Spleen (tissue), 7 donors: Measurements from ENCODE around the gene HOXA1.

Experiments used
- POLR2A ChIP-seq, 3 donors: fragments of 450-650 bp; IDR thresholded peaks; one replicate each; pipeline ENCODE4 v1.5.1; 2017; ENCODE audit warnings: antibody characterized with exemption in 3 of 3, mild to moderate bottlenecking in 1 of 3
- TF ChIP-seq, protein P1 (sequence below), 11 experiments: fragments of 200-600 bp in 7 of 11; fragments of 450-650 bp in 4 of 11; sonication (generic) in 4 of 11; IDR thresholded peaks in 8 of 11; conservative IDR thresholded peaks in 3 of 11; 1 replicate in 7 of 11; 2 replicates in 4 of 11; pipeline versions ENCODE4 v1.4.0 to v1.8.0; 2016 to 2021; ENCODE audit warnings: antibody characterized with exemption in 11 of 11, inconsistent platforms in 4 of 11, mild to moderate bottlenecking in 1 of 11
- donor health status: DM: no; HTN: no; CAD: no; lungs with moderate emphysema.
- donor health status: DM: no; HTN: no; CAD: no.
- donor health status: DM: no; HTN: no; CAD: no.

DNA sequence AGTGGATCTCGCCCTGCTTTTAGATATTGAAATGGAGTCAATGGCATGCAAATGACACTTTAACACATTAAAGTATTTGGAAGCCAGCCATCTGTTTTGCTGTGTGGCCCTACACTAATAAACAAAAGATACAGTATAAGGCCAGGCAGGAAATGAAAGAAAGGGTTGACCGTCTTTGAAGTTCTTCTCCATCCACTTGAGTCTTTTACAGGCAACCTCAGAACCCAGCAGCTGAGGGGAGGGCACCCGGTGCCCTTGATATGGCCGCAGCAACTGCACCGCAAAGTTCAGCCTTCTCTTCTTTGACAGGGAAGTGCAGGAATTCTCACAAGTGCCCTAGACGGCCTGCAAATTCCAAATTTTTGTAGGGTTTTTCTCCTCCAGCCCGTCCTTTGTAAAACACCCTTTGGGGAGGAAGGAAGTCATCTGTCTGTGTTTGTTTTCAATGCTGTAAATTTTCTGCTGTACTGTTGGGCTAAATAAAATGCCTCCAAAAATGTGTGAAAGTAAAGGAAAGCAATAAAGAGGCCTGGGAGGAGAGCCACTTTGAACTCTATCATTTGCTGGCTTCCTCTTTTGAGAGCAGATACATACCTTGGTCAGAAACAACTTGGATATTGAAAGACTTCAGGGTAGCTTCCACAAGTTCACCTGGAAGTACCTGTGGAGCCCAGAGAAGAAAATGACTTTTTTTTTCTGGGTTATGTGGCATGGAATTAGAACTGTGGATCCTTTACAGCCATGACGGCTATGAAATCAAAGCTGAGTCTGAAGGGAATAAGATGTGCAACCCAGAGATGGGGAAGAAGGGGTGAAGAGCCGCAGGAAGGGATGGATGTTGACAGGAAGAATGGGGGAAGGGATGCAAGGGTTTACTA lies 3.6 kb downstream of the HOXA1 start:
- TF ChIP-seq, protein P1, sequence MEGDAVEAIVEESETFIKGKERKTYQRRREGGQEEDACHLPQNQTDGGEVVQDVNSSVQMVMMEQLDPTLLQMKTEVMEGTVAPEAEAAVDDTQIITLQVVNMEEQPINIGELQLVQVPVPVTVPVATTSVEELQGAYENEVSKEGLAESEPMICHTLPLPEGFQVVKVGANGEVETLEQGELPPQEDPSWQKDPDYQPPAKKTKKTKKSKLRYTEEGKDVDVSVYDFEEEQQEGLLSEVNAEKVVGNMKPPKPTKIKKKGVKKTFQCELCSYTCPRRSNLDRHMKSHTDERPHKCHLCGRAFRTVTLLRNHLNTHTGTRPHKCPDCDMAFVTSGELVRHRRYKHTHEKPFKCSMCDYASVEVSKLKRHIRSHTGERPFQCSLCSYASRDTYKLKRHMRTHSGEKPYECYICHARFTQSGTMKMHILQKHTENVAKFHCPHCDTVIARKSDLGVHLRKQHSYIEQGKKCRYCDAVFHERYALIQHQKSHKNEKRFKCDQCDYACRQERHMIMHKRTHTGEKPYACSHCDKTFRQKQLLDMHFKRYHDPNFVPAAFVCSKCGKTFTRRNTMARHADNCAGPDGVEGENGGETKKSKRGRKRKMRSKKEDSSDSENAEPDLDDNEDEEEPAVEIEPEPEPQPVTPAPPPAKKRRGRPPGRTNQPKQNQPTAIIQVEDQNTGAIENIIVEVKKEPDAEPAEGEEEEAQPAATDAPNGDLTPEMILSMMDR (IDR thresholded peaks at IDR 0.05 in 8 of 11, conservative IDR thresholded peaks at IDR 0.05 in 3 of 11): no peak
- TF ChIP-seq POLR2A (IDR thresholded peaks at IDR 0.05): no peak
